Fibroblast of lung (primary cell): ENCODE data around the gene AP4E1. TPM values are rescaled to one million over a fixed set of nuclear protein-coding genes. Genes with fewer than 3 reads are reported as not detected.
A peak's percentile ranks its signal among the peaks of the same experiment; 100 is the strongest.
"Not testable (repeated sequence)": the region's sequence is repeated elsewhere in the genome, so short reads cannot be mapped to it uniquely, and the experiment has no call there.

ENCODE experiments used
- DNase-seq, 2 donors: peaks; one replicate each; pipeline versions ENCODE4 v3.0.0 to v3.0.0-alpha.2; 2010; ENCODE audit warnings: low read depth in 2 of 2
- H2AFZ ChIP-seq: 2 replicates; pipeline ENCODE4 v1.5.1; 2012; ENCODE audit warnings: low read length, control low read depth, inconsistent platforms
- H3K27ac ChIP-seq: 2 replicates; pipeline ENCODE4 v1.5.1; 2011; ENCODE audit warnings: low read length, control low read depth; ENCODE audit not compliant: insufficient read depth
- H3K27me3 ChIP-seq: 2 replicates; pipeline ENCODE4 v1.5.1; 2011; ENCODE audit warnings: mild to moderate bottlenecking, low read length; ENCODE audit not compliant: control insufficient read depth, insufficient read depth
- H3K36me3 ChIP-seq: 2 replicates; pipeline ENCODE4 v1.5.1; 2011; ENCODE audit warnings: low read length; ENCODE audit not compliant: control insufficient read depth, insufficient read depth
- H3K4me1 ChIP-seq: 2 replicates; pipeline ENCODE4 v1.5.1; 2011; ENCODE audit warnings: low read length; ENCODE audit not compliant: control insufficient read depth, insufficient read depth; ENCODE audit errors: extremely low read depth
- H3K4me2 ChIP-seq: 2 replicates; pipeline ENCODE4 v1.5.1; 2011; ENCODE audit warnings: low read length, control low read depth; ENCODE audit not compliant: insufficient read depth; ENCODE audit errors: extremely low read depth
- H3K4me3 ChIP-seq, 4 experiments: fragments of 200-600 bp in 1 of 4; sonication (generic) in 1 of 4; replicated peaks in 1 of 4; 2 replicates each; pipeline ENCODE4 v1.5.1; 2011 to 2016; ENCODE audit warnings: low read length in 4 of 4, low read depth in 3 of 4, mild to moderate bottlenecking in 3 of 4, control low read depth in 2 of 4, inconsistent platforms in 1 of 4, mixed read lengths in 1 of 4; ENCODE audit not compliant: insufficient read depth in 1 of 4; ENCODE audit errors: control extremely low read depth in 1 of 4
- H3K79me2 ChIP-seq: 2 replicates; pipeline ENCODE4 v1.5.1; 2012; ENCODE audit warnings: mild to moderate bottlenecking, low read length, inconsistent platforms; ENCODE audit not compliant: control insufficient read depth, insufficient read depth
- H3K9ac ChIP-seq: 2 replicates; pipeline ENCODE4 v1.5.1; 2011; ENCODE audit warnings: mild to moderate bottlenecking, low read length, control low read depth; ENCODE audit not compliant: insufficient read depth
- H3K9me3 ChIP-seq: 2 replicates; pipeline ENCODE4 v1.5.1; 2012; ENCODE audit warnings: low read depth, low read length; ENCODE audit not compliant: control insufficient read depth, insufficient read depth
- H4K20me1 ChIP-seq: 2 replicates; pipeline ENCODE4 v1.5.1; 2011; ENCODE audit warnings: low read length; ENCODE audit not compliant: control insufficient read depth, insufficient read depth; ENCODE audit errors: extremely low read depth
- CTCF ChIP-seq, 2 donors: IDR thresholded peaks in 1 of 2; conservative IDR thresholded peaks in 1 of 2; 1 replicate in 1 of 2; 2 replicates in 1 of 2; pipeline ENCODE4 v1.5.1; 2011 to 2012; ENCODE audit warnings: low read length in 2 of 2, control low read depth in 1 of 2, inconsistent platforms in 1 of 2, low read depth in 1 of 2, mild to moderate bottlenecking in 1 of 2
- EZH2 ChIP-seq: IDR thresholded peaks from 2 replicates; pipeline ENCODE4 v1.5.1; 2012; ENCODE audit warnings: low read length, control low read depth, mild to moderate bottlenecking; ENCODE audit errors: missing control alignments
- polyA plus RNA-seq, 2 donors: library from polyadenylated mRNA; depleted of rRNA in 1 of 2; stranded (reverse) in 1 of 2; unstranded in 1 of 2; fragments of >200 nt; gene quantifications; 2 replicates each; pipeline ENCODE4 v1.2.1, GENCODE V29; 2011 to 2012; ENCODE audit warnings: missing spikeins in 1 of 2
- total RNA-seq: library from RNA; depleted of rRNA; stranded (reverse); fragments of >200 nt; gene quantifications from 2 replicates; pipeline ENCODE4 v1.2.1, GENCODE V29; 2014

AP4E1 gene
- total and polyA plus RNA-seq, 2 donors (not counting 1 experiment from before 2014, with no cell fraction given): 7.3 to 19.7 TPM

- no peaks in the 10 kb centered on the region for H4K20me1 ChIP-seq
- peaks cover 7% of the 10 kb centered on the region for H3K27me3 ChIP-seq
- no peaks in the 10 kb centered on the region for H3K9me3 ChIP-seq
- H3K4me1 ChIP-seq: no peaks in the 10 kb centered on the region
- H2AFZ ChIP-seq: no peak overlapping the region
- no peak overlapping the region for H3K4me3 ChIP-seq
- no peak overlapping the region for H3K4me2 ChIP-seq
- no peak overlapping the region for H3K27ac ChIP-seq
- DNase-seq: no peak
- no peaks in the 10 kb centered on the region for H3K36me3 ChIP-seq
- no peak for TF ChIP-seq EZH2
- no peak for TF ChIP-seq CTCF (conservative IDR thresholded peaks at IDR 0.05 in 1 of 2, IDR thresholded peaks at IDR 0.05 in 1 of 2; ENCODE audit: low read depth in 1 of 2, low read length in 2 of 2)
- H3K9ac ChIP-seq: no peak overlapping the region
- H3K79me2 ChIP-seq: no peaks in the 10 kb centered on the region
Observed at GRCh38 chr15:50872832-50873426, 35.6 kb upstream of the AP4E1 start.

GRCh38 chr15:50873935-50874361 is 34.5 kb upstream of the AP4E1 start:
- DNase-seq: peak in 1 of 2 donors; percentile 10
- peaks cover 7% of the 10 kb centered on the region for H3K27me3 ChIP-seq
- no peak overlapping the region for H3K4me3 ChIP-seq
- no peaks in the 10 kb centered on the region for H3K4me1 ChIP-seq
- TF ChIP-seq CTCF (conservative IDR thresholded peaks at IDR 0.05 in 1 of 2, IDR thresholded peaks at IDR 0.05 in 1 of 2; ENCODE audit: low read depth in 1 of 2, low read length in 2 of 2) (no peak), EZH2 (no peak)
- H3K9ac ChIP-seq: no peak overlapping the region
- no peaks in the 10 kb centered on the region for H3K36me3 ChIP-seq
- H3K4me2 ChIP-seq: no peak overlapping the region
- H3K79me2 ChIP-seq: no peaks in the 10 kb centered on the region
- no peaks in the 10 kb centered on the region for H3K9me3 ChIP-seq
- no peaks in the 10 kb centered on the region for H4K20me1 ChIP-seq
- no peak overlapping the region for H3K27ac ChIP-seq
- no peak overlapping the region for H2AFZ ChIP-seq

- H2AFZ ChIP-seq, DNase-seq, H3K27me3 ChIP-seq: not testable (repeated sequence)
Observed at GRCh38 chr15:50875238-50875637, 33.2 kb upstream of the AP4E1 start.

More at GRCh38 chr15:50875238-50875637, 33.2 kb upstream of the AP4E1 start:
- not testable (repeated sequence) for H3K4me2 ChIP-seq, H3K4me1 ChIP-seq, H3K36me3 ChIP-seq, H3K4me3 ChIP-seq, H3K27ac ChIP-seq, H3K9me3 ChIP-seq, H3K9ac ChIP-seq, H4K20me1 ChIP-seq, H3K79me2 ChIP-seq
